GM18502 (cell line): Measurements from ENCODE around the gene KRTAP4-2.
"Not testable (repeated sequence)": the region's sequence is repeated elsewhere in the genome, so short reads cannot be mapped to it uniquely, and the experiment has no call there.

Experiments
- ATAC-seq: cut with Tn5 transposase; IDR thresholded peaks from one replicate; pipeline ENCODE4 v1.9.1; 2021; ENCODE audit warnings: mild to moderate bottlenecking; ENCODE audit not compliant: unreplicated experiment, poor library complexity

The KRTAP4-2 gene

DNA sequence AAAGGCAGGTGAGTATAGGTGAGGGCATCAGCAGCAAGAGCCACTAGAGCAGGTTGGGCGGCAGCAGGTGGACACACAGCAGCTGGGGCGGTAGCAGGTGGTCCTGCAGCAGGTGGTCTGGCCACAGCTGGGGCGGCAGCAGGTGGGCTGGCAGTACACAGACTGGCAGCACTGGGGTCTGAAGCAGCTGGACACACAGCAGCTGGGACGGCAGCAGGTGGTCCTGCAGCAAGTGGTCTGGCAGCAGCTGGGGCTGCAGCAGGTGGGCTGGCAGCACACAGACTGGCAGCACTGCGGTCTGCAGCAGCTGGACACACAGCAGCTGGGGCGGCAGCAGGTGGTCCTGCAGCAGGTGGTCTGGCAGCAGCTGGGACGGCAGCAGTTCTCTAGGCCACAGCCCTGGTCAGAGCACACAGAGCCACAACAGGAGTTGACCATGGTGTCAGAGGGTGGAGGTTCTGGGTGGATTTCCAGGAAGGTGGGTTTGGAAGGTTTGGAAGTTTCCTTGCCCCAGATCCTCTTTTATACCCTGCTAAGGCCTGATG, at the start of gene KRTAP4-2:
TSS of gene KRTAP4-2 (minus strand) at position 495 of the 545 bp plus-strand sequence. CDS start at position 438, 57 bp downstream.
- ATAC-seq, result no peak

- not testable (repeated sequence) for ATAC-seq
Observed at GRCh38 chr17:41226598-41227095, 48.6 kb upstream of the KRTAP4-2 start, which contains the start of gene KRTAP9-2. Gene KRTAP9-2, plus strand, starts transcription at chr17:41226648. Its CDS starts 7 bp downstream, at chr17:41226655.

GRCh38 chr17:41226051-41226450, 48.0 kb upstream of the KRTAP4-2 start:
- no peak for ATAC-seq

DNA sequence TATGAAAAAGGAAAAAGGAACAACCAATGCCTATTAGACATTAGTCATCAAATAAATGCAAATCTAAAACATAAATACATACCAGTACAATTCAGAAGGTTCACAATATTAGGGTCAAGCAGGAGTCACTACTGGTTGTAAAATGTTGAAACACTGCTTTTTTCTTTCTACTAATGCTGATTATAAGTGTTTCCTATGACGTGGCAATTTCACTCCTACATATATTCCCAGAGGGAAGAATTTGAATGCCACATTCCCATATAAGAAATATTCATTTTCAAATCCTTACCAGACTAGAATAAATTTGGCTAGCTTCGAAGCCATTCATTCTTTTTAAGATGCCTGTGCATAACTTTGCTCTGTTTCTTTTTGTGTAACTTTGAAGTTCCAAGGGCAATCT, 45.8 kb upstream of the KRTAP4-2 start:
- no peak for ATAC-seq

DNA sequence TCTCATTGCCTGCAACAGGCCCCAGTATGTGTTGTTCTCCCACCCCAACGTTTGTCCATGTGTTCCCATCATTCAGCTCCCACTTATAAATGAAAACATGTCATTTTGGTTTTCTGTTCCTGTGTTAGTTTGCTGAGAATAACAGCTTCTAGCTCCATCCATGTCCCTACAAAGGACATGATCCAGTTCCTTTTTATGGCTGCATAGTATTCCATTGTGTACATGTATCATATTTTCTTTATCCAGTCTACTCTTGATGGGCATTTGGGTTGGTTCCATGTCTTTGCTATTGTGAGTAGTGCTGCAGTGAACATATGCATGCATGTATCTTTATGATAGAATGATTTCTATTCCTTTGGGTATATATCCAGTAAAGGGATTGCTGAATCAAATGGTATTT, 37.7 kb upstream of the KRTAP4-2 start:
- no peak for ATAC-seq

GRCh38 chr17:41212524-41213169, 34.6 kb upstream of the KRTAP4-2 start:
- no peak for ATAC-seq

DNA sequence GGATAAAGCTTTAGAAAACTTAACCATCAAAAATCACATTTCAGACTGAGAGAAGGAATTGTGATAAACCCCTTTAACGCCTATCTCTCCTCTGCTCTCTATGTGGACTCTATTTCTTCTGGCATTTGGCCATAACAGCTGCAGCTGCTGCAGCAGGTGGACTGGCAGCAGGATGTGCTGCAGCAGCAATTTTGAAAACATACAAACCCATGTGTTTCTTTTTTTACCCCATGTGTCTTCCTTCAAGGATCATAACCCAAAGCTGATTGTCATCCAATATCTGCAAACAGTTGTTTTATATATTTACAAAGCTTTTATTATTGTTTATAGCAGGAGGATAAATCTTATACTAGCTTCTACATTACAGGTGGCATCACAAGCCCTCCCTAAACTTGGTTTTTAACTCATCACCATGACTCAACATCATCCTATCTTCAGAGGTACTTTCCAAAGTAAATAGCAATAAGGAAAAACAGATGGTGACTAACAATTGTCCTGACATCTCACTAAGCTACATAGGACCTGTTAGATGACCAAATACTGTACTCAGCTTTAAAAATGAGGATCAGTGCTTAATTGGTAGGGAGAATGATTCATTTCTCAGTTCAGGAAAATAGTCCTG, 33.9 kb upstream of the KRTAP4-2 start:
- no peak for ATAC-seq

DNA sequence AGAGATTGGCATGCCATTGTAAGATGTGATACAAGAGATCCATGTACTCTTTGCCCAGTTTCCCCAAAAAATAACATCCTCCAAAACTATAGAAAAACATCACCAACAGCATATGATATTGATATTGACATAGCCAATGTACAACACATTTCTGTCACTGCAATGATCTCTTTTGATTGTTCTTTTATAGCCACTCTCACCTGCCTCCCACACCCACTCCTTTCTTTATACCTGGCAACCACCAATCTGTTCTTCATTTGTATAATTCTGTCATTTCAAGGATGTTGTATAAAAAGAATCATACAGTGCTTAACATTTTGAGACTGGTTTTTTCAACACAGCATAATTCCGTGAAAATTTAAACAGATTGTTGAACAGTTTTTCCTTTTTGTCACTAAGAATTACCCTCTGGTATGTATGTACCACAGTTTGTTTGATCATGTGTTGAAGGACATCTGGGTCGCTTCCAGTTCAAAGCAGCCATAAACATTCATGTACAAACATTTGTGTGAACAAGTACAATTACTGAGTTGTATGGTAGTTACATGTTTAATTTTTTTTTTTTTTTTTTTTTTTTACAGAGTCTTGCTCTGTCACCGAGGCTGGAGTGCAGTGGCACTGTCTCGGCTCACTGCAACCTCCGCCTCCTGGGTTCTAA, 21.5 kb upstream of the KRTAP4-2 start:
- no peak for ATAC-seq

- no peak for ATAC-seq
Observed at GRCh38 chr17:41196068-41196467, 18.0 kb upstream of the KRTAP4-2 start.

DNA sequence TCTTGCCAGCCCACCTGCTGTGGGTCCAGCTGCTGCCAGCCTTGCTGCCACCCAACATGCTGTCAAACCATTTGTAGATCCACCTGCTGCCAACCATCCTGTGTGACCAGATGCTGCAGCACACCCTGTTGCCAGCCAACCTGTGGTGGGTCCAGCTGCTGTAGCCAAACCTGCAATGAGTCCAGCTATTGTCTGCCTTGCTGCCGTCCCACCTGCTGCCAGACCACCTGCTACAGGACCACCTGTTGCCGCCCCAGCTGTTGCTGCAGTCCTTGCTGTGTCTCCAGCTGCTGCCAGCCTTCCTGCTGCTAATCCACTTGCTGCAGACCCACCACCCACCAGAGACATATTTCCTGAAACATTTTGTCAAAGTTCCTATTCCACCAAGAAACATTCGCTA, 12.3 kb upstream of the KRTAP4-2 start:
- ATAC-seq, result no peak

DNA sequence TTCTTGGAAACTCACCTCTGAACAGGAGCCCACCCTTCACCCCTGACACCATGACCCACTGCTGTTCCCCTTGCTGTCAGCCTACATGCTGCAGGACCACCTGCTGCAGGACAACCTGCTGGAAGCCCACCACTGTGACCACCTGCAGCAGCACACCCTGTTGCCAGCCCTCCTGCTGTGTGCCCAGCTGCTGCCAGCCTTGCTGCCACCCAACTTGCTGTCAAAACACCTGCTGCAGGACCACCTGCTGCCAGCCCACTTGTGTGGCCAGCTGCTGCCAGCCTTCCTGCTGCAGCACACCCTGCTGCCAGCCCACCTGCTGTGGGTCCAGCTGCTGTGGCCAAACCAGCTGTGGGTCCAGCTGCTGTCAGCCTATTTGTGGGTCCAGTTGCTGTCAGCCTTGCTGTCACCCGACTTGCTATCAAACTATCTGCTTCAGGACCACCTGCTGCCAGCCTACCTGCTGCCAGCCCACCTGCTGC, 11.9 kb upstream of the KRTAP4-2 start, which contains the start of gene KRTAP9-1:
TSS of gene KRTAP9-1 (plus strand) at position 51 of the 482 bp plus-strand sequence. CDS start at position 51, 0 bp downstream.
- not testable (repeated sequence) for ATAC-seq

DNA sequence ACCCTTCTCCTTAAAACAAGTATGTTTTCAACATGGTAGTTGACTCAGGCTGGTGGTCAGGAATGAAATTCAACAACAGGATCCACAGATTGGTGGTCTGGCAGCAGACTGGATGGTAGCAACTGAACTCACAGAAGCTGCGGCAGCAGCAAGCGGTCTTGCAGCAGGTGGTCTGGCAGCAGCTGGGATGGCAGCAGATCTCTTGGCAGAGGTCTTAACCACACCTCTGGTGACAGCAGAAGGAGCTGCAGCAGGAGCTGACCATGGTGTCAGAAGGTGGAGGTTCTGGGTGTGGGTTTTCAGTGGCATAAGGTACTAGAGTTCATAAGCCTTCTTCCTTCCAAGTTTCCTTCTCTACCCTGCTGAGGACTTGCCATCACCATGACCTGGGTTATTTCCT, 8.9 kb upstream of the KRTAP4-2 start:
- ATAC-seq, result no peak

- ATAC-seq, result no peak
Observed at GRCh38 chr17:41185001-41185400, 7.0 kb upstream of the KRTAP4-2 start.

- ATAC-seq, result no peak
Observed at GRCh38 chr17:41184480-41184961, 6.5 kb upstream of the KRTAP4-2 start, which contains the start of gene KRTAP4-1. Gene KRTAP4-1, minus strand, starts transcription at chr17:41184911. Its CDS starts 57 bp downstream, at chr17:41184854.

DNA sequence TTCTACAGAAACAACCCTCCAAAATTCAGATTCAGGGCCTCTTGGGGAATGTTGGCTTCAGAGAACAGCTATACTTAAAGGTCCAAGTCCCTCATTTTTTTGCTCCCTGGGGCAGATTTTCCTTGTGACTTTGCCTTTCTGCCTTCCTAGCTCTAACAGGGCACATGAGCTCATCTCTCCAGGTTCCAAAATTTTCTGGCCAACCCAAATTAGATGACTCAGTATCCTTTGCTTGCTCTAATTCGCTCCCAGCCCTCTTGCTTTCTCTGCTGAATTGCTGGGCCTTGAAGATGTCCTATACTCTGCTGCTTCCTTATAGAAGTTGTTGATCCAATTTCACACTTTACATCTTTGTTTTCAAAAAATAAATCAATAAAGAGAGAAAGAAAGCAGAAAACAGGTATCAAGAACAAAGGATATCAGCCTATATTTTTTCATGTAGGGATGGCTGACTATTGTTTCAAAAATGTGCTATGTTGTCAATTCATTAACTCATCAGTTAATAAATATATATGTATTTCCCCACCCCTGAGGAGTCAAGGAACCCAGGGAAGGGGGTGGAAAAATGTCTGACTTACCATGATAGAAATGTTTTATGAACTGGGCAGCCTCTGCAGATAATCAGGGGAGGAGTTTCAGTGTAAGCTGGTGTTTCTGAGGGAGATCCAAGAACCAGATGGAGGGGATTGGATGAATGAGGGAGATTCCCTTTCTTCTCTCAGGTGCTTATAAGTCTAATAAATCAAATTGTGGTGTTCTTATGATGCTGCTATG, 1.0 kb upstream of the KRTAP4-2 start:
- no peak for ATAC-seq

DNA sequence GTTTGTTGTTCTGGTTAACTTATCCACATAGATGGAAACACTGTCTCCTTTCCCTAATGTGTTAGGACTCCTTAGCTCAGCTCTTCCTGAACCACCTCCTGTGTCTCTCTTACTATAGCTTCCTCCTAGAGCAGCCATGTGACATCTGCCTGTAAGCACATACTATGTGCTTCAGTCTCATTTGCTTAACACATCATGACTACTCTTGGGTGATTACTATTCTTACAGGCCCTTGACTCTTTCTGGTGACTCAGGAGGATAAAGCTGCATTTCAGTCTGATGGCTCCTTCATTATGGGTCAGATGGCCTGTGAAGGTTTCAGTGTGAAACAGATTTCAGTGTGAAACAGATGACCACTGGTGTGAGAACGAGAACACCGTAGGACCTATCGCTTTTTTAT, 320 bp upstream of the KRTAP4-2 start:
- no peak for ATAC-seq

DNA sequence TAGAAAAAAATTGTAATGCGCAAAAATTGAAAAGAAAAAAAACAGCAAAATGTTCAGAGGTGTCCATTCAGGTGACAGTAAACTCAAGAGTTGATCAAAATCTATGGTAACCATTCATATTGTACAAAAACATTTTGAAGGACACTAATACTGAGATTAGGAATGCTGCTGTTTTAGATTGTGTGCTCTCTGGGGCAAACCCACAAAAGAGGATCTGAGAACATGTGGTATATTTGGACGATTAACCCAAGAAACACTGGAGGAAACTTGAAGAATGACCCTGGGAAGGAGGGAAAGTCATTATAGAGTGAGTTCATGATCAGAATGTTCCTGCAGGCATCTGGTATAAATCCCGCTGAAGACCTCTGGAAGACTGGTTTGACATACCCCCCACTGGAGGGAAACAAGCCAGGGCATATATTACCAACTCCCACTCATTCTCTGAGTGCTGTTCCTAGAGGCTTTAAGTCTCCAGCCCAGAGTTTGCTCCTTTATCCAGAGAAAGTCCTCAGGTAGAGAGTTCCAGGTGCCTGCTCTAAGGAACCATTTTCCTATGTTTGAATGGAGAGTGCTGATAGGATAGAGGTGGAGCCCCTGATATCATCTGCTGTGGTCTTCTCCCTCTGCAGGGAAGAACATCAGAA, 1.2 kb downstream of the KRTAP4-2 start:
- ATAC-seq, result no peak

DNA sequence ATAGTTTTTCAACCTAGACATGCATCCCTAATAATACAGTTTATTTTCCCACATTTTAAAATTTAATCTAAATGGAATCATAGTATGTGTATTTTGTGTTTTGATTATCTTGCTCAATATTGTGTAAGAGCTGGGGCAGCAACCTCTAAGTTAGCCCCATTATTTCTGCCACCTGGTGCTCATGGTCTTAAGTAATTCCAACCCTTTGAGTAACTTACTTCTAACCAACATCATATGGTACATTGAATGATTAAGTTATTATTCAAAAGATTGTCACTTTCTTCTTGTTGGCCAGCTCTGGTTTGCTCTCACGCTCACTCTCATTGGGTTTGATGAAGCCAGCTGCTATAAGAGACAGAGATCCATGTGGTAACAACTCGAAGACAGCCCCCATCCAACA, 6.1 kb downstream of the KRTAP4-2 start:
- ATAC-seq, result no peak

- ATAC-seq, result no peak
Observed at GRCh38 chr17:41168121-41168520, 9.9 kb downstream of the KRTAP4-2 start, which contains the start of gene KRTAP4-3. Gene KRTAP4-3, minus strand, starts transcription at chr17:41168221. Its CDS starts 49 bp downstream, at chr17:41168172.
